SK-N-SH treated with all-trans-retinoic acid at 6 μM for 48 hours (cell line): Measurements from ENCODE around the gene UTP18.

Experiments
- ATAC-seq: fragments of 200-7000 bp; cut with Tn5 transposase; 3 replicates; pipeline ENCODE4 v1.9.1; 2020; ENCODE audit warnings: mild to moderate bottlenecking, moderate library complexity
- ARNTL ChIP-seq: fragments of 450-650 bp; formaldehyde crosslinking; IDR thresholded peaks from 2 replicates; pipeline ENCODE4 v1.5.0; 2020; ENCODE audit warnings: low read depth, mild to moderate bottlenecking, moderate library complexity, borderline replicate concordance
- BACH2 ChIP-seq: fragments of 250-450 bp; sonication (Bioruptor Pico); IDR thresholded peaks from 2 replicates; pipeline ENCODE4 v1.9.0; 2021; ENCODE audit warnings: mild to moderate bottlenecking, borderline replicate concordance
- CSDC2 ChIP-seq: fragments of 250-450 bp; sonication (Bioruptor Pico); IDR thresholded peaks from 2 replicates; pipeline ENCODE4 v1.5.0; 2020; ENCODE audit warnings: mild to moderate bottlenecking, moderate library complexity
- ESRRG ChIP-seq: fragments of 250-450 bp; sonication (Bioruptor Pico); IDR thresholded peaks from 2 replicates; pipeline ENCODE4 v1.6.1; 2021; ENCODE audit warnings: mild to moderate bottlenecking
- GLIS3 ChIP-seq: fragments of 250-450 bp; sonication (Bioruptor Pico); IDR thresholded peaks from 2 replicates; pipeline ENCODE4 v1.5.0; 2020; ENCODE audit warnings: mild to moderate bottlenecking, moderate library complexity
- PPARA ChIP-seq: fragments of 250-450 bp; sonication (Bioruptor Pico); IDR thresholded peaks from 2 replicates; pipeline ENCODE4 v1.5.0; 2020; ENCODE audit warnings: mild to moderate bottlenecking, borderline replicate concordance
- RARB ChIP-seq: fragments of 250-450 bp; sonication (Bioruptor Pico); IDR thresholded peaks from 2 replicates; pipeline ENCODE4 v1.8.0; 2021; ENCODE audit warnings: mild to moderate bottlenecking, moderate library complexity
- SNAI2 ChIP-seq: fragments of 250-450 bp; sonication (Bioruptor Pico); IDR thresholded peaks from 2 replicates; pipeline ENCODE4 v1.5.0; 2020; ENCODE audit warnings: mild to moderate bottlenecking, moderate library complexity
- TOX ChIP-seq: fragments of 250-450 bp; sonication (Bioruptor Pico); IDR thresholded peaks from 2 replicates; pipeline ENCODE4 v1.8.0; 2021; ENCODE audit warnings: mild to moderate bottlenecking, moderate library complexity, borderline replicate concordance
- ZC3H10 ChIP-seq: fragments of 250-450 bp; sonication (Bioruptor Pico); IDR thresholded peaks from 2 replicates; pipeline ENCODE4 v1.5.1; 2021; ENCODE audit warnings: mild to moderate bottlenecking, moderate library complexity
- ZFP30 ChIP-seq: fragments of 450-650 bp; formaldehyde crosslinking; IDR thresholded peaks from 2 replicates; pipeline ENCODE4 v1.5.0; 2022; ENCODE audit warnings: mild to moderate bottlenecking, moderate library complexity
- ZNF565 ChIP-seq: fragments of 450-650 bp; formaldehyde crosslinking; conservative IDR thresholded peaks from 2 replicates; pipeline ENCODE4 v1.5.0; 2020; ENCODE audit warnings: low read depth, mild to moderate bottlenecking, moderate library complexity
- ZNF70 ChIP-seq: fragments of 450-650 bp; formaldehyde crosslinking; IDR thresholded peaks from 2 replicates; pipeline ENCODE4 v1.5.0; 2020; ENCODE audit warnings: mild to moderate bottlenecking, moderate library complexity
- ZNF8 ChIP-seq: fragments of 450-650 bp; formaldehyde crosslinking; IDR thresholded peaks from 2 replicates; pipeline ENCODE4 v1.5.0; 2020; ENCODE audit warnings: mild to moderate bottlenecking, moderate library complexity
- TF ChIP-seq, protein P1 (sequence below): fragments of 250-450 bp; sonication (Bioruptor Pico); IDR thresholded peaks from 2 replicates; pipeline ENCODE4 v1.8.0; 2020; ENCODE audit warnings: mild to moderate bottlenecking, moderate library complexity, borderline replicate concordance
- TF ChIP-seq, protein P2 (sequence below): fragments of 250-450 bp; sonication (Bioruptor Pico); IDR thresholded peaks from 2 replicates; pipeline ENCODE4 v1.5.1; 2021; ENCODE audit warnings: mild to moderate bottlenecking, moderate library complexity
- TF ChIP-seq, protein P3 (sequence below): fragments of 250-450 bp; sonication (Bioruptor Pico); IDR thresholded peaks from 2 replicates; pipeline ENCODE4 v1.5.0; 2020; ENCODE audit warnings: mild to moderate bottlenecking, moderate library complexity
- TF ChIP-seq, protein P4 (sequence below): fragments of 250-450 bp; sonication (Bioruptor Pico); IDR thresholded peaks from 2 replicates; pipeline ENCODE4 v1.5.1; 2020; ENCODE audit warnings: low read depth, mild to moderate bottlenecking, moderate library complexity

UTP18 gene

DNA sequence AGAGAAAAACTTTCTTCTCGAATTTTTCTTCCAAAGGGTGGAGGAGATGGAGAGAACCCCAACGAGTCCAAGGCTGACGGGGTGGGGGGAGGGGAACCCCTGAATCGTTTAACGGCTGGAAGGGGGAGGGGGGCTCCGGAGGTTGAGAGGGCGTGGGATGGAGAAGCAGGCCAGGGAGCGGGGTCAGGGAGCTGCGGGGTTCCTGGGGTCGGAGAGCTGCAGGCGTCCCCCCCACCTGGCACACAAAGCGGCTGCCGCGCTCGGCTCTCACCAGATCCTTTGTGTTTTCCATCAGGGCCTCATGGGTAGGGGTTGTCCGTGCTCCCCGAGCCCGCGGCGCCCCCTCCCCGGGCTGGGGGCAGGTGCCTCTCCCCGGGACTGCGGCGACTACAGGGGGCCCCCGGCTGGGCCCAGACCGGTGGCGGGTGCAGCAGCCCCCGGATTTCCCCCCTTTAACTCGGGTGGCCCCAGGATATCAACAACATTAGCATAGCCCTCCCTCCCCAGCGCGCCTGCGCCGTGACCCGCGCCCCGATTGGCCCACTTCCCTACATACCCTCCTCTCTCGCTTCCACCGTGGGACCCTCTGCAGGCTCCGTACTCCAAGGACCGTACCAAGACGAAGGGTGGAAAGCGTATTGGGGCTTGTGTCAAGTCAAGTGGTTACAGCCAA, 646 bp upstream of the UTP18 start, which contains the start of gene MBTD1:
Gene MBTD1 (minus strand): TSS at position 486 of the 673 bp plus-strand sequence. CDS start 34,888 bp downstream, outside the sequence.
- peak; percentile 91 for ATAC-seq
- TF ChIP-seq, protein P1, sequence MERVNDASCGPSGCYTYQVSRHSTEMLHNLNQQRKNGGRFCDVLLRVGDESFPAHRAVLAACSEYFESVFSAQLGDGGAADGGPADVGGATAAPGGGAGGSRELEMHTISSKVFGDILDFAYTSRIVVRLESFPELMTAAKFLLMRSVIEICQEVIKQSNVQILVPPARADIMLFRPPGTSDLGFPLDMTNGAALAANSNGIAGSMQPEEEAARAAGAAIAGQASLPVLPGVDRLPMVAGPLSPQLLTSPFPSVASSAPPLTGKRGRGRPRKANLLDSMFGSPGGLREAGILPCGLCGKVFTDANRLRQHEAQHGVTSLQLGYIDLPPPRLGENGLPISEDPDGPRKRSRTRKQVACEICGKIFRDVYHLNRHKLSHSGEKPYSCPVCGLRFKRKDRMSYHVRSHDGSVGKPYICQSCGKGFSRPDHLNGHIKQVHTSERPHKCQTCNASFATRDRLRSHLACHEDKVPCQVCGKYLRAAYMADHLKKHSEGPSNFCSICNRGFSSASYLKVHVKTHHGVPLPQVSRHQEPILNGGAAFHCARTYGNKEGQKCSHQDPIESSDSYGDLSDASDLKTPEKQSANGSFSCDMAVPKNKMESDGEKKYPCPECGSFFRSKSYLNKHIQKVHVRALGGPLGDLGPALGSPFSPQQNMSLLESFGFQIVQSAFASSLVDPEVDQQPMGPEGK (CRISPR knock-in tag), result 0 out of 2 replicates have a peak, but pooled peaks have one; percentile 56
- TF ChIP-seq CSDC2 (CRISPR knock-in tag), result no peak
- TF ChIP-seq ZNF70, result peak; percentile 70; the same call in 1 of the 2 replicates
- TF ChIP-seq, protein P2, sequence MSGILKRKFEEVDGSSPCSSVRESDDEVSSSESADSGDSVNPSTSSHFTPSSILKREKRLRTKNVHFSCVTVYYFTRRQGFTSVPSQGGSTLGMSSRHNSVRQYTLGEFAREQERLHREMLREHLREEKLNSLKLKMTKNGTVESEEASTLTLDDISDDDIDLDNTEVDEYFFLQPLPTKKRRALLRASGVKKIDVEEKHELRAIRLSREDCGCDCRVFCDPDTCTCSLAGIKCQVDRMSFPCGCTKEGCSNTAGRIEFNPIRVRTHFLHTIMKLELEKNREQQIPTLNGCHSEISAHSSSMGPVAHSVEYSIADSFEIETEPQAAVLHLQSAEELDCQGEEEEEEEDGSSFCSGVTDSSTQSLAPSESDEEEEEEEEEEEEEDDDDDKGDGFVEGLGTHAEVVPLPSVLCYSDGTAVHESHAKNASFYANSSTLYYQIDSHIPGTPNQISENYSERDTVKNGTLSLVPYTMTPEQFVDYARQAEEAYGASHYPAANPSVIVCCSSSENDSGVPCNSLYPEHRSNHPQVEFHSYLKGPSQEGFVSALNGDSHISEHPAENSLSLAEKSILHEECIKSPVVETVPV (CRISPR knock-in tag), result no peak

DNA sequence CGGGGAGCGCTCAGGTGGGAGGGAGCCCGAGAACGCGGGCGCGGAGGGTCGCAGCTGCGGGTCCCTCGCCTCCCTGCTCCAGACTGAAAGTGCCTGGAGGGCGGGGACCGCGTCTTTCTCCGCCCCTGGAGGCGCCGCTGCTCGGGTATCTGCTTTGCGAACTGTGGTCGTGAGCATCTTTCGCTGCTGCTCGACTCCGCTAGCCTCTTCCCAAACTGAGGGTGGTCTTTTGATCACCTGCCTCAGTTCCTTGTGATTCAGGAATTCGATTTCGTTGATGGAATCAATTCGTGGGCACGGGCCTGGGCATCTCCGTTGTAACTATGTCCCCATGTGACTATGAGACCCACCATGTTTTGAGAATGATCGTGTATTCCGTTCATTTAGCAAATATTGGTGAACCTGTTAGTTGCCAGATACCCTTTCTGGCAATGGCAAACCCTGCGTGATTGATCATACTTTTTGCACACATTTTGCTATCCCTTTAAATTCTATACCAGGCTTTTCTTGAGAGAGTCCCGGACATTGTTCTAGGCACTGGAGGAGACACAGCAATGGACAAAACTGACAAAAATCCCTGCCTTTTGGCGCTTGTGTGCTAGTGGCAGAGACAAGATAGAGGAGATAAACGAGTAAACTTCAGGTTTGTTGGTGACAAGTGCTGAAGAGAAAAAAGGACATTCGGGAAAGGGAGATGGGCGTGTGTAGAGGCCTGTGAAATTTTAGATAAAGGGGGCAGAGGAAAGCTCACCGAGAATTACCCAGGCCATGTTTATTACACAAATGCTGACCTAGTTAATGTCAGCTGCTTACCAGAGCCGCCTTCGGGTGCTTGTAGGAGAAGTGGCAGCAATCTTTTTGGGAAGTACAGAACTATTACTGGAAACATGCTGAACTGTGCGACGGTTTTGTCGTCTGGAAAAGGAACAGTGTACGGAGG, 948 bp downstream of the UTP18 start:
- ATAC-seq, result peak; percentile 5
- no peak for TF ChIP-seq PPARA (CRISPR knock-in tag)
- no peak for TF ChIP-seq GLIS3 (CRISPR knock-in tag)
- TF ChIP-seq, protein P3, sequence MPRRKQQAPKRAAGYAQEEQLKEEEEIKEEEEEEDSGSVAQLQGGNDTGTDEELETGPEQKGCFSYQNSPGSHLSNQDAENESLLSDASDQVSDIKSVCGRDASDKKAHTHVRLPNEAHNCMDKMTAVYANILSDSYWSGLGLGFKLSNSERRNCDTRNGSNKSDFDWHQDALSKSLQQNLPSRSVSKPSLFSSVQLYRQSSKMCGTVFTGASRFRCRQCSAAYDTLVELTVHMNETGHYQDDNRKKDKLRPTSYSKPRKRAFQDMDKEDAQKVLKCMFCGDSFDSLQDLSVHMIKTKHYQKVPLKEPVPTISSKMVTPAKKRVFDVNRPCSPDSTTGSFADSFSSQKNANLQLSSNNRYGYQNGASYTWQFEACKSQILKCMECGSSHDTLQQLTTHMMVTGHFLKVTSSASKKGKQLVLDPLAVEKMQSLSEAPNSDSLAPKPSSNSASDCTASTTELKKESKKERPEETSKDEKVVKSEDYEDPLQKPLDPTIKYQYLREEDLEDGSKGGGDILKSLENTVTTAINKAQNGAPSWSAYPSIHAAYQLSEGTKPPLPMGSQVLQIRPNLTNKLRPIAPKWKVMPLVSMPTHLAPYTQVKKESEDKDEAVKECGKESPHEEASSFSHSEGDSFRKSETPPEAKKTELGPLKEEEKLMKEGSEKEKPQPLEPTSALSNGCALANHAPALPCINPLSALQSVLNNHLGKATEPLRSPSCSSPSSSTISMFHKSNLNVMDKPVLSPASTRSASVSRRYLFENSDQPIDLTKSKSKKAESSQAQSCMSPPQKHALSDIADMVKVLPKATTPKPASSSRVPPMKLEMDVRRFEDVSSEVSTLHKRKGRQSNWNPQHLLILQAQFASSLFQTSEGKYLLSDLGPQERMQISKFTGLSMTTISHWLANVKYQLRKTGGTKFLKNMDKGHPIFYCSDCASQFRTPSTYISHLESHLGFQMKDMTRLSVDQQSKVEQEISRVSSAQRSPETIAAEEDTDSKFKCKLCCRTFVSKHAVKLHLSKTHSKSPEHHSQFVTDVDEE (CRISPR knock-in tag), result 0 out of 2 replicates have a peak, but pooled peaks have one; percentile 8
- TF ChIP-seq ZC3H10 (CRISPR knock-in tag), result no peak
- TF ChIP-seq ESRRG (CRISPR knock-in tag), result no peak
- TF ChIP-seq ZFP30 (CRISPR knock-in tag), result no peak
- TF ChIP-seq, protein P4, sequence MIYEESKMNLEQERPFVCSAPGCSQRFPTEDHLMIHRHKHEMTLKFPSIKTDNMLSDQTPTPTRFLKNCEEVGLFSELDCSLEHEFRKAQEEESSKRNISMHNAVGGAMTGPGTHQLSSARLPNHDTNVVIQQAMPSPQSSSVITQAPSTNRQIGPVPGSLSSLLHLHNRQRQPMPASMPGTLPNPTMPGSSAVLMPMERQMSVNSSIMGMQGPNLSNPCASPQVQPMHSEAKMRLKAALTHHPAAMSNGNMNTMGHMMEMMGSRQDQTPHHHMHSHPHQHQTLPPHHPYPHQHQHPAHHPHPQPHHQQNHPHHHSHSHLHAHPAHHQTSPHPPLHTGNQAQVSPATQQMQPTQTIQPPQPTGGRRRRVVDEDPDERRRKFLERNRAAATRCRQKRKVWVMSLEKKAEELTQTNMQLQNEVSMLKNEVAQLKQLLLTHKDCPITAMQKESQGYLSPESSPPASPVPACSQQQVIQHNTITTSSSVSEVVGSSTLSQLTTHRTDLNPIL (CRISPR knock-in tag), result no peak

DNA sequence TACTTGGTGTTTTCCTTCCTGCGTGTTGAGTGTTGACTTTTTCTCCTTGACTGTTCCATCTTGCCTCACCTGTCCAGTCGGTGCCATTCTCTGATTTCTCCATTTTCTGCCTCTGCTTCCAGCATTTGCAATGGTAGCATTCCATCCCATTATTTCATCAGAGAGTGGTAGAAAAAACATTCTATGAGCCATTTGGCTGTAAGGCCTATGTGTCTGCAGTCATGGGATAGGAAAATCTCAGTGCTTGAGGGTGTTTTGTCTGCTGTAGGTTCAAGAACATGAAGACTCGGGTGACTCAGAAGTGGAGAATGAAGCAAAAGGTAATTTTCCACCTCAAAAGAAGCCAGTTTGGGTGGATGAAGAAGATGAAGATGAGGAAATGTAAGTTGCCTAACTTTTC, 2.7 kb downstream of the UTP18 start:
- TF ChIP-seq BACH2 (CRISPR knock-in tag), result no peak
- TF ChIP-seq, protein P3 (CRISPR knock-in tag), result no peak
- no peak for TF ChIP-seq ZFP30 (CRISPR knock-in tag)
- TF ChIP-seq CSDC2 (CRISPR knock-in tag), result no peak
- no peak for TF ChIP-seq GLIS3 (CRISPR knock-in tag)
- TF ChIP-seq SNAI2 (CRISPR knock-in tag), result no peak
- TF ChIP-seq RARB (CRISPR knock-in tag), result no peak
- TF ChIP-seq, protein P4 (CRISPR knock-in tag), result no peak
- no peak for TF ChIP-seq ARNTL (CRISPR knock-in tag)
- no peak for TF ChIP-seq TOX (CRISPR knock-in tag)
- TF ChIP-seq ZNF8 (CRISPR knock-in tag), result no peak
- TF ChIP-seq, protein P1 (CRISPR knock-in tag), result no peak
- no peak for TF ChIP-seq PPARA (CRISPR knock-in tag)
- no peak for TF ChIP-seq ZNF565
- TF ChIP-seq, protein P2 (CRISPR knock-in tag), result no peak
- no peak for TF ChIP-seq ESRRG (CRISPR knock-in tag)
- TF ChIP-seq ZNF70, result no peak
- ATAC-seq, result no peak
